HG03066 (cell line): ENCODE measurements around the gene AKR1C4.
"Not testable (repeated sequence)": the region's sequence is repeated elsewhere in the genome, so short reads cannot be mapped to it uniquely, and the experiment has no call there.

Experiments
- ATAC-seq: cut with Tn5 transposase; IDR thresholded peaks from one replicate; pipeline ENCODE4 v1.9.1; 2021; ENCODE audit warnings: low read depth; ENCODE audit not compliant: unreplicated experiment

AKR1C4 gene

DNA sequence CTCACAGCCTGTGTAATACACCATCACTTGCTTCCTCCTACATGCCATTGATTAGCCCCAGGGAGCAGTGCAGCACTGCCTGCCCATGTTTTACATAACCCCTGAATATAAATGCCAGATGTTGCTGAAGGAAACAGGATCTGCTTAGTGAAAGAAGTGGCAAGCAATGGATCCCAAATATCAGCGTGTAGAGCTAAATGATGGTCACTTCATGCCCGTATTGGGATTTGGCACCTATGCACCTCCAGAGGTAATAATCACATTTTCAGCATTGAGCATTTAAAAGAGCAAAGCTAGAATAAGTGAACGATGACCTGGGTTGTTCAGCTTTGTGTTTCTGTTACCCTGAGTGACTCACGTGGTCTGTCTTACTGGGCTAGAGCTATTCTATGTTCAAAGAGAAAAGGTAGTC is at the start of gene AKR1C4:
Gene AKR1C4, plus strand, starts transcription at position 136 of the 412 bp plus-strand sequence. Its CDS starts 31 bp downstream, at position 167.
- ATAC-seq = no peak

DNA sequence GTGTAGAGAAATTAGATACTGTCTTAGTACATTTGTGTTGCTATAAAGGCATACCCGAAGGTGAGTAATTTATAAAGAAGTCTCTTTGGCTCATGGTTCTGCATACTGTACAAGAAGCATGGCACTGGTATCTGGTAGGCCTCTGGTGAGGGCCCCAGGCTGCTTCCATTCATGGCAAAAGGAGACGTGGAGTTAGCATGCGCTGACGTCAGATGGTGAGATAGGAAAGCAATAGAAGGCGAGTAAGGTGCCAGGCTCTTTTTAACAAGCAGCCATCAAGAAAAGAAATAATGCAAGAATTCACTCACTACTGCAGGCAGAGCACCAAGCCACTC is 49.8 kb upstream of the AKR1C4 start:
- ATAC-seq = no peak

DNA sequence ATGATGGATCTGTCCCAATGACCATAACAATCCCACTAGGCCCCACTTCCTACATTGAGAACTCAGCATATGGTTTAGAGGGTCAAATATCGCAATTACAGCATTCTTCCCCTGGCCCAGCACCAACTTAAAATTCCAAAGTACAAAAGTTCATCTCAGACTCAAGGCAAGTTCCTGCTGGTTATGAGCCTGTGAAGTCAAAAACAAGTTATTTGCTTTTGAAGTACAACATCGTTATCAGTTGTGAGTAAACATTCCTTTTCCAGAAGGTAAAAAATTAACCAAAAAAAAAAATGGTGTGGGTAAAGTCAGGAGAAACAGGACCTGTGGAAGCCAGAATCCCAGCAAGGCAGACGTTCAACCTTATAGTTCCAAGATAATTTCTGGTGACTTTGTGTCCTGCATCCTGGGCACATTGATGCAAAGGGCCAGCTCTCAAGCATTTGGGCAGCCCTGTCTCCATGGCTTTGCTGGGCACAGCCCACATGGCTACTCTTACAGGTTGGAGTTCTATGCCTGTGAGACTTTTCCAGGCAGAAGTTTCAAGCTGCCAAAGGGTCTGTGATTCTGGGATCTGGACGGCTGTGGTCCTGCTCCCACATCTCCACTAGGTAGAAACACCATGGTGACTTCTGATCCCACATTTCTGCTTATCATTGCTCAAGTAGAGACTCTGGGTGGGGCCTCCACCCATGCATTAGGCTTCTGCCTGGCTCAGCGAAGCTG is 49.2 kb upstream of the AKR1C4 start:
- no peak for ATAC-seq

DNA sequence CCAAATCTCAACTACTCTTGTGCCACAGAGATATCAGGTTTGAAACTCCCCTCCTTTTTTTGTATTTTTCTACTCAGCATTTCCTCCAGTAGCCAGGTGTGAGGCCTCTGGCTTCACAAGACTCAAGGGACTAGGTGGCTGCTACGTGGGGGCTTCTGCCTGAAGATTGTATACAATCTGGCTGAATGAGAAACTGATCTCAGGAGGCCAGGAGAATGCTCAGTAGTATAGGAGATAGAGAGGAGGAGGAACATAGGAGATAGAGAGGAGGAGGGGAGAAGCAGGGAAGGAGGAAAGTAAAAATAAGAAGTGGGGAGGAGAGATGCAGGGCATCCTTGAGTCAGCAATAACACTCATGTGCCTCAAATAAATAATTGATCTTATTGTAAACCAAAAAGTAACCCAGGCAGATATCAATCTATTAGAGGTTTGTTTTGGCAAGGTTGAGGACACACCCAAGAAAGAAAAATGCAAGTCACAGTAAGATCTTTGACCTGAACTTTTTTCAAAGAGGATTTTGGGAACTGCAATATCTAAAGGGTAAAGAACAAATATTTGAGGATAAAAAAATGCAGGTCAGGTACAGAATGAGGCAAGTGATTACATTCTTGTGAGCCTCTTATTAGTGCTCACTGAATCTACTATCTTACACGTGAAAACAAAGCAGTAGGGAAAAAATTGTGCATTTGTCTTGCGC is 48.5 kb upstream of the AKR1C4 start:
- ATAC-seq = no peak

DNA sequence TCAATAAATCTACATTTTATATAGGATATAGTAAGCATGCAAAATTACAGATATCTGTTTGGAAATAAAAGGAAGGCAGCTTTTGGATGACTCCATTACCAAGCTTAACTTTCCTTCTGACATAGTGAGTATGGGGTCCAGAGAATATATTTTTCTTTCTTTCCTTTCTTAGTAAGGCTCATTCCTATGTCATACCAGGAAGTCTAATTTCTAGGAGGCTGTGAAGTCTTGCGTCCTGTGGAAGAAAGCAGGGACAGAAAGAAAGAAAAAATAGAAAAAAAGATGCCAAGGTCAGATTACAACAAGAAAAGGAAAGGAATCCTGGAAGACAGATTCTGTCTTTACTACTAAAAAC is 48.0 kb upstream of the AKR1C4 start:
- no peak for ATAC-seq

DNA sequence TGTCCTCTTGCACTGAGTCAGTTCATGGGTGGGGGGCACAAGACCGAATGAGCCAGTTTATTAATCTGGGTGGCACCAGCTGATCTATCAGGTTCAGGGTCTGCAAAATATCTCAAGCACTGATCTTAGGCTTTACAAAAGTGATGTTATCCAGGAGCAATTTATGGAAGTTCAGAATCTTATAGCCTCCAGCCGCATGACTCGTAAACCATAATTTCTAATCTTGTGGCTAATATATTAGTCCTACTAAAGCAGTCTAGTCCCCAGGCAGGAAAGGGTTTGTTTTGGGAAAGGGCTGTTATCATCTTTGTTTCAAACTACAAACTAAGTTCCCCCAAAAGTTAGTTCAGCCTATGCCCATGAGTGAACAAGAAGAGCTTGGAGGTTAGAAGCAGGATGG is 45.6 kb upstream of the AKR1C4 start:
- ATAC-seq = no peak

DNA sequence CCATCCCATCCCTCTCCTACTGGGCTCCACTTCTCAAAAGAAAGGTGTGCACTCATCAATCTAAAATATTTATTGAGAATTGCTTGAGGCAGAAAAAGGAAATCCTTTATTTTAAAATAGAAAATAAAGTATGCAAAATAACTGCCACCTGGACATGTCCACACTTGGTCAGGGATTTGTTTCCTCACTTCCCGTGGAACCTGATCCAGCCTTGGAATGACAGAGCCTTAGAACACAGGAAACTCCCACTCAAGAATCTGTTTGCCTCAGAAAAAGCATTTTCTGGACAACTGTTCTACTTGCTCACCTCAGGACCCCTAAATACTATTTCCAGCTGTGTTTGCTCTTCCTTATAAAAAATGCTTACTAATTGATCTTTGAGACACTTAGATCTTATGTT is 40.7 kb upstream of the AKR1C4 start:
- ATAC-seq = no peak

DNA sequence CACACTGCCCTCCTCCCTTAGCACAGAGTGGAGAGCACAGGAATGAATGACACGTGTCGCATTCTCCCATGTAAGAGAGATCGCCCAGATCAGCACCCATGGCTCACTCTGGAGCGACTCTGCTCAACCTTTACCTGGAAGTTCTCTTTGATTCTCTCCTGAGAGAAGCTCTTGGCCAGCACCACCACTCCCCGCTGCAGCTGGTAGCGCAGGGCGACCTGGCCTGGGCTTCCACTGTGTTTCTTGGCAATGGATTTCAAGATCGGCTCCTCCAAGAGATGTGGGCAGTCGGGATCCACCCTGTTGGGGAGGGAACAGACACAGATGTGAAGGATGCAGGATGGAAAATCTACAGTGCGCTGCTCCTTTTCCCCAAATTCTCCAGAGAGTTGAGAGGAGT is 39.1 kb upstream of the AKR1C4 start:
- no peak for ATAC-seq

DNA sequence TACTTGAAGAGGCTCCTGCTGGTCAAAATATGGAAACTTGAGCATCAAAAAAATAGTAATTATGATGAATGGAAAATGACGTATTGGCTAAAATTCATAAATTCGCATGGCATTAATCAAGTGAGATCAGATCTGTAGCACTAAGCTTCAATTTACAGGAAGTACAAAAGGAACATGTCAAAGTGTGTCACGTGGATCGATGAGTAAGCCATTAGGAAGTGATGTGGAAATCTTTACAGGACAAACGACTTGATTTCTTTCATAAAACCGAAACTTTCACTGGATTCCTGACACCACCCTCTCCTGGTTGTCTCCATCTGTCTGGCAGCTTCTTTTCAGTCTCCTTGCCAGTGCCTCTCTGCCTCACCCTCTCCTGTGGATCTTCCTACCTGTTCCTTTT is 37.5 kb upstream of the AKR1C4 start:
- ATAC-seq = no peak

DNA sequence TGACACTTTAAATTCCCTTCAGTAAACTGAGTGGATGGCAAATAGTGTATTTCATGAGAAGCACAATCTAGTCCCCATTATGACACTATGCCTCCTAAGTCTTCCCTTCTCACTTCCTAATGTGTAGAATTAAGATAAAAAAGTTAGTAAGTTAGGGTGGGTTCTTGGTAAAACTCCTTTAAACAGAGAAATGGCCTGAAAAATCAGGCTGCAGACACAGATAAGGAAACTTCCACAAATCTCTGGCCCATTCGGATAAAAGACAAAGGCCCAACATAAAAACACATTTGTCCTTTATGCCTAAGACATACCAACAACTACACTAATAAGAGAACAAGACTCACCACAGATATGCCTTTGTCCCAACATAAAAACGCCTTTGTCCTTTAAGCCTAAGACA is 33.1 kb upstream of the AKR1C4 start:
- no peak for ATAC-seq

DNA sequence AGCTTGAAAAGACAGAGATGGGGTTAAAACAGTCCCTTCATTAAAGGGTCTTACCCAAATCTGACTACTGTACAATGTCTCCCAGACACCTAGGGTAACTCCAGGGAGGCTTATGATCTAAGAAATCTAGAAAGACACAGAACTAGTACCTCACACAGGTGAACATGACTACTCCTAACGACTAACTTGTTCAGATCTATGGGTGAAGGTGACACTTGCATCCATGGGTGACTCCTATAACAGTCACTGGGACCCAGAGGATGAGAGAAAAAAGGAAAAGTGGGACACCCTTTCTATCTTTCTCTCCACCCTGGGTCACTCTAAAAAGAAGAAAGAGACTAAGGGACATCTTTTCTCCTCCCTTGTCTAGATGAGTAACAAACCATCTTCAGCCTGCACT is 30.9 kb upstream of the AKR1C4 start:
- ATAC-seq = no peak

DNA sequence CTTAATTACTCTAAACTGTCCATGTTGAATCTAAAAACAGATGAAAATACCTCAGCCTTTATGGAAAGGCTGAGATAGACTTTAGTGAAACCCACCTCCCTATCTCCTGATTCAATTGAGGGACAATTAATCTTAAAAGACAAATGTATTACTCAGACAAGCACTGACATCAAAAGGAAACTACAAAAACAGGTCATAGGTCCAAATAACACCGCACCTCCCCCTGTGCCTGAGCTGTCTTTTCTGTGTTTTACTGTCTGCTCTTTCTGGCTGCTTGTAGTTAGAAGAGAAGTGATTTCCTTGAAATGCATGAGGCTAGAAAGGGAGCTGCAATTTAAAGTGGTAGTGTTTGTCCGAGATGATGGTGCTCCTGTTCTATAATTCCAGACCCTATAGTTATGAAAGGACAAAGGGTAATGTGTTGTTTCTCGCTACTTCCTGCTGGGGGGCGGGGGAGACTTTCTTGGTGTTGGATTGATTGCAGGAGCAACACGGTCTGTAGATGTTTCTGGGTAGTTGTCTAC is 27.7 kb upstream of the AKR1C4 start:
- ATAC-seq = no peak

DNA sequence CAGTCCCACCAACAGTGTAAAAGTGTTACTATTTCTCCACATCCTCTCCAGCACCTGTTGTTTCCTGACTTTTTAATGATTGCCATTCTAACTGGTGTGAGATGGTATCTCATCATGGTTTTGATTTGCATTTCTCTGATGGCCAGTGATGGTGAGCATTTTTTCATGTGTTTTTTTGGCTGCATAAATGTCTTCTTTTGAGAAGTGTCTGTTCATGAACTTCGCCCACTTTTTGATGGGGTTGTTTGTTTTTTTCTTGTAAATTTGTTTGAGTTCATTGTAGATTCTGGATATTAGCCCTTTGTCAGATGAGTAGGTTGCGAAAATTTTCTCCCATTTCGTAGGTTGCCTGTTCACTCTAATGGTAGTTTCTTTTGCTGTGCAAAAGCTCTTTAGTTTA is 21.1 kb upstream of the AKR1C4 start:
- not testable (repeated sequence) for ATAC-seq

DNA sequence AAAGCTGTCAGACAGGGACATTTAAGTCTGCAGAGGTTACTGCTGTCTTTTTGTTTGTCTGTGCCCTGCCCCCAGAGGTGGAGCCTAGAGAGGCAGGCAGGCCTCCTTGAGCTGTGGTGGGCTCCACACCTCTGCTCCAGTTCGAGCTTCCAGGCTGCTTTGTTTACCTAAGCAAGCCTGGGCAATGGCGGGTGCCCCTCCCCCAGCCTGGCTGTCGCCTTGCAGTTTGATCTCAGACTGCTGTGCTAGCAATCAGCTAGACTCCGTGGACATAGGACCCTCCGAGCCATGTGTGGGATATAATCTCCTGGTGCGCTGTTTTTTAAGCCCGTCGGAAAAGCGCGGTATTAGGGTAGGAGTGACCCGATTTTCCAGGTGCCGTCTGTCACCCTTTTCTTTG is 16.1 kb upstream of the AKR1C4 start:
- ATAC-seq = not testable (repeated sequence)

DNA sequence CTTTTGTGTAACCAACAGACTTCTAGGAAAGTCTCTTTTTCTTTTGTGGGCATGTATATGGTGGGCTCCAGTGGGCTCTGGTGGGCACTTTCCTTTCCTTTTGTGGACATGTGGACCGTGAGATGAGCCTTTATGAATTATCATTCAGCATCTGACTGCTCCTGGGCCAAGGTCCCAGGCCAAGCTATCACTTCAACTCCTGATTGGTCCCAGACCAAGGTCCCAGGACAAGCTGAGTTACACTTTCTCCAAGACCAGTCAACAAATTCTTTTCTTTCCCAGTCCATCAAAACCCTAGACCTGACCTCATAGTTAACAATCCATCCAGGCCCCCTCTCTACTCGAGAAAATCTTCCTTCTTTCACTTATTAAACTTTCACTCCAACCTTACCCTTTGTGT is 12.7 kb upstream of the AKR1C4 start:
- ATAC-seq = no peak

DNA sequence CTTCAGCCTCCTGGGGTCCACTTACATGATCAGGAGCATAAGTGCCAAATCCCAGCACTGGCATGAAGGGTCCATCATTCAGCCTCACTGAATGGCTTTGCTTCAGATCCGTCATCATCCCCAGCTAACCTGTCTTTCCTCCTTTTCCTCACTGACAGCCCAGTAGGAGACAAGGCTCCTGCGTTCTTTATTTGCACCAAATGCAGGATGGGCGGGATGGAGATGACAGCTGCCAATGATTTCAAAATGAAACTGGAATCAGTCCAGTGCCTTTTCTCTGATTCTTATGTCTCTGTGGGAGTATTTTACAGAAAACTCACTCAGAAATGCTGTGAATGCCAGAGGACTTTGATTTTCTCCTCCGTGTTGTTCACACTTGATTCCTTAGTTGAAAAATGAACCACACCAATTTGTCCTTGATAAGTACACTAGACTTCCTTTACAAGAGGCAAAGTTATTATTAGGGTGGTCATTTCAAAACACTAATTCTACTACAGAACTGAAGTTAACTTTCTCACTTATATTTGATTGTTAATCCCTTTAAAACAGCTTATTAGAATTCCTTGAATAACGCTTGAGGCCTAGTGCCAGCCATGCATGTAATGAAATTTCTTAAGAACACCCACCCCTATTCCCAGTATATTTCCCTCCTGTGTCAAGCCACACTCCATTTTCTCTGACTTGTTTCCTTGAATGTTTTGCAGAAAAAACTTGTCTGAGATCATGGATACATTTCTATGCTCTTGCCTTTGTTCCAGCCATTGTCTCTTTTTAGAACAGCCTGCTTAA is 11.5 kb upstream of the AKR1C4 start, which contains the start of gene AKR1C8:
Gene AKR1C8, minus strand, starts transcription at position 164 of the 789 bp plus-strand sequence. Its CDS starts 46 bp downstream, at position 118.
- no peak for ATAC-seq

DNA sequence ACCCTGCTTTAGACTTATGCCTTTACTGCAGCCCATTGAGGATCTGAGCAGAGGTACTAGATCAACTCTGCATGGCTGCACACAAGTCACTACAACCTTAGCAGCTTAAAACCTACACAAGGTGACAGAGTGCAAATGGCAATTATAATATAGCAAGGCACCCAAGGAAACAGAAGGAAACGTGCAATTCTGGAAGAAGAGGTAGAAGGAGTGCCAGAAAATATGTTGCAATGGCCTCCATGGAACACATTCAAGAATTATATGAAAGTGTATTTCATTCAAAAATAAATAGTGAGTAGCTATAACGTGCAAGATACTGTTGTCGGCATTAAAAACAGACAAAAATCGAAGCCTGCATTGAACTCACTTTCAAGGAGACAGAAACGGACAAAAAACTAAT is 8.8 kb upstream of the AKR1C4 start:
- no peak for ATAC-seq

DNA sequence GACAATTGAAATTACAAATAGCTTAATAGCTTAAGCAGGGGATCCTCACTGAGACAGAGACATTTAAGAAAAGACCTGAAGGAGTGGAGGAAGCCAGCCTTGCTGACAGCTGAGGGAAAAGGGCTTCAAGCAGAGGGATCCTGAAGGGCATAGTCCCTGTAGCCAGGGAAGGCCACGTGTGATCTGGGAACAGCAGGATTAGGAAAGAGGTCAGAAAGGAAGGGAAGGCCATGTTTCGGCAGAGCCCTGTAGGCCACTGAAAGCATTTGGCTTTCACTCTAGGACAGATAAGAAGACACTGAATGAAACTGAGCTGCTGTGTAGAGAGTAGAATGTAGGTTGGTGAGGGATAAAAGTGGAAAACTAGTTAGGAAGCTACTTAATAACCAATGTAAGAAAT is 8.3 kb upstream of the AKR1C4 start:
- ATAC-seq = no peak

DNA sequence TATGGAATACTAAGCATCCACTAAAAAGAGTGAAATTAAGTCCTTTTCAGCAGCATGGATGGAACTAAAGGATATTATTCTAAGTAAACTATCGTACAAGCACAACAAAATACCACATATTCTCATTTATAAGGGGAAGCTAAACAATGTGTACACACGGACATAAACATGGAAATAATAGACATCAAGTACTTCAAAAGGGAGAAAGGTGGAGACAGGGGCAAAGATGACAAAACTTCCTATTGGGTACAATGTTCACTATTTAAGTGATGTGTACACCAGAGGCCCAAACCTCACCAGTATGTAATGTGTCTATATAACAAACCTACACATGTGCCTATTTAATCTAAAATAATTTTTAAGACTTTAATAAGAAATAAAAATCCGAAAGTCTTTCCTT is 2.2 kb upstream of the AKR1C4 start:
- no peak for ATAC-seq

DNA sequence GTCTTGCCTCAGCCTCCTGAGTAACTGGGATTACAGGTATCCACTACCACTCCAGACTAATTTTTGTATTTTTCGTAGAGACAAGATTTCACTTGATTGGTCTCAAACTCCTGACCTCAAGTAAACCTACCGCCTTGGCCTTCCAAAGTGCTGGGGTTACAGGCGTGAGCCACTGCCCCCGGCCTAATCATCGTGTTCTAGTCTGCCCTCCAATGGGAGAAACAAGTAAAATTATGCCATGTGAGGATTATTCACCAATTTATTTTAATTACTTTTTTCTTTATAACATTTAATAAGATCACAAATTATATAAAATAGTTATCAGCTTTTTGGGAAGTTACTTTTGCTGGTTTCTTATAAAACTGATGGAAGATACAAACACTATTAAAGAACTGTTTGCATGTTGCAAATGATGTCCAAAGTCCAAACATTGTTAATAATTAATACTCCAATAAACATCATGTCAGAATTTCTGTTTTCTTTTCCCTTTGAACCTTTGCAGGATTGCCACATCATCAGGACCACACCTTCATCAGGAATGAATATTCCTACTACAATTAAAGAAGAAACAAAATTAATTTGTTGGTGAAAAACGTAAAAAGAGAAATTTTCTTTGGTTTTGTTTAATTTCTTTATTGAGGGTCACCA is 786 bp upstream of the AKR1C4 start:
- ATAC-seq = no peak

DNA sequence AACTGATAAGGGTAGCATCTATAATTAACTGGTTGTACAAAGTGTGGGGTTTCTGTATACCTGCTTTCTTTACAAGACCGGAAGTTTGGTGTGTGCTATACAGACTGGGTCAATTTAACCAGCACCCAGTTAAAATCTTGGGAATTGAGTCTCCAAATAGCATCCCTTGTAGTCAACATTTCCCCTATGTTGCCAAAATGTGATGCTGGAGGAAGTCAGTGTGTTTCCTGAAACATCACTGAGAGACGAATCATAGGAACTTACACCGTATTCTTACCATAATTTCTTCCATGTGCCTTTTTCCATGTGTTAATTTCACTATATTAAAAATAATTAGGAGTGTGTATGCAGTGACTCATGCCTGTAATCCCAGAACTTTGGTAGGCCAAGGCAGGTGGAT is 1.7 kb downstream of the AKR1C4 start:
- no peak for ATAC-seq
